Measurements from ENCODE around the gene ZMIZ1. TPM values are rescaled to one million over a fixed set of nuclear protein-coding genes. Genes with fewer than 3 reads are reported as not detected.
A peak's percentile ranks its signal among the peaks of the same experiment; 100 is the strongest.

The ZMIZ1 gene
- total RNA-seq, 1 donor from 2014 or later, result 84.7 TPM

DNA sequence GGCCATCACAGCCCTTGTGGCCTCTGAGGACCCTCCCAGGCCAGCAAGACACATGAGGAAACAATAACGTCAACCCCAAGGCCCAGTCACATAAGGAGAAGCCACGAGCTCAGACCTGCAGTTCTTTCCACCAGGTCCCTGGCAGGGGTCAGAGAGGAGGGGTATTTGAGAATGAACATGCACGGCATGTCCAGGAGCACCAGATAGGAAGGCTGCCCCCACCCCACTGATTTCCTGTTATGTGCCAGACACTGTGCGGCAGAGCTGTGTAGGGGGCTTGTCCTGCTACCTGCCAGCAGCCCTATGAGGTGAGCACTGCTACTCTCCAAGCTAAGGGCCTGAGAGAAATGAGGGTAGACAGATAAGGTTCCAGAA is 40.7 kb upstream of the ZMIZ1 start:
- no peak overlapping the region for H3K27ac ChIP-seq
- ATAC-seq (no peak), DNase-seq (no peak)
- no peaks in the 10 kb centered on the region for H3K4me1 ChIP-seq
- intact Hi-C loops (cut with DNase I), result no loop called here
- TF ChIP-seq, protein P1, sequence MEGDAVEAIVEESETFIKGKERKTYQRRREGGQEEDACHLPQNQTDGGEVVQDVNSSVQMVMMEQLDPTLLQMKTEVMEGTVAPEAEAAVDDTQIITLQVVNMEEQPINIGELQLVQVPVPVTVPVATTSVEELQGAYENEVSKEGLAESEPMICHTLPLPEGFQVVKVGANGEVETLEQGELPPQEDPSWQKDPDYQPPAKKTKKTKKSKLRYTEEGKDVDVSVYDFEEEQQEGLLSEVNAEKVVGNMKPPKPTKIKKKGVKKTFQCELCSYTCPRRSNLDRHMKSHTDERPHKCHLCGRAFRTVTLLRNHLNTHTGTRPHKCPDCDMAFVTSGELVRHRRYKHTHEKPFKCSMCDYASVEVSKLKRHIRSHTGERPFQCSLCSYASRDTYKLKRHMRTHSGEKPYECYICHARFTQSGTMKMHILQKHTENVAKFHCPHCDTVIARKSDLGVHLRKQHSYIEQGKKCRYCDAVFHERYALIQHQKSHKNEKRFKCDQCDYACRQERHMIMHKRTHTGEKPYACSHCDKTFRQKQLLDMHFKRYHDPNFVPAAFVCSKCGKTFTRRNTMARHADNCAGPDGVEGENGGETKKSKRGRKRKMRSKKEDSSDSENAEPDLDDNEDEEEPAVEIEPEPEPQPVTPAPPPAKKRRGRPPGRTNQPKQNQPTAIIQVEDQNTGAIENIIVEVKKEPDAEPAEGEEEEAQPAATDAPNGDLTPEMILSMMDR (IDR thresholded peaks at IDR 0.05), result no peak
- no peaks in the 10 kb centered on the region for H3K36me3 ChIP-seq
- no peaks in the 10 kb centered on the region for H3K27me3 ChIP-seq
- no peak overlapping the region for H3K4me3 ChIP-seq
- no peaks in the 10 kb centered on the region for H3K9me3 ChIP-seq

DNA sequence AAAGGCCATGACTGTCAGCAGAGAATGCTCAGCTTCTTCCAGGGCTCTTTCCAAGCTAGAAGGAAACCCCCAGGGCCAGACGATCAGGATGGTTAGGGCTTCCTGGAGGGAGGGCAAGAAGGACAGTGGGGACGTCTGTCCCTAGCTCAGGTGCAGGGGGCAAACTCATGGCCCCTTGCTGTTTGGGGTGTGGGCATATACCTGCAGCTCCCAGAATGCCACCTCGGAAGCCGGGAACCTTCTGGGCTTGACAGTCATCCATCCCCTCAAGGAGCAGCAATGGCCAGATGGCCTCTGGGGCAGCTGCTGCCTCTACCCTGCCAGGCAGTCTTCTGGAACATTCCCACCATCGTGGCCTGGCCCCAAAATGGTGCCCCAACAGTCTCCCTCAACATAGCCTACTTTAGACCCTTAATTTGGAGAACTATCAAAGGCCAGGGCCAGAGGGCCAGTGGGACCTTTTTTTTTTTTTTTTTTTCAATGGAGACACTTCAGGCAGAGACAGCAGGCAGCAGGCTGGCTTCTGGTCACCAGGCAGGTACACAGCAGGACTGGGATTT is 40.2 kb upstream of the ZMIZ1 start:
- intact Hi-C loops (cut with DNase I), result no loop called here
- no peaks in the 10 kb centered on the region for H3K27me3 ChIP-seq
- no peaks in the 10 kb centered on the region for H3K9me3 ChIP-seq
- TF ChIP-seq, protein P1 (IDR thresholded peaks at IDR 0.05), result no peak
- ATAC-seq (no peak), DNase-seq (peak; percentile 46)
- H3K27ac ChIP-seq, result no peak overlapping the region
- H3K4me3 ChIP-seq, result no peak overlapping the region
- H3K4me1 ChIP-seq, result no peaks in the 10 kb centered on the region
- H3K36me3 ChIP-seq, result no peaks in the 10 kb centered on the region

DNA sequence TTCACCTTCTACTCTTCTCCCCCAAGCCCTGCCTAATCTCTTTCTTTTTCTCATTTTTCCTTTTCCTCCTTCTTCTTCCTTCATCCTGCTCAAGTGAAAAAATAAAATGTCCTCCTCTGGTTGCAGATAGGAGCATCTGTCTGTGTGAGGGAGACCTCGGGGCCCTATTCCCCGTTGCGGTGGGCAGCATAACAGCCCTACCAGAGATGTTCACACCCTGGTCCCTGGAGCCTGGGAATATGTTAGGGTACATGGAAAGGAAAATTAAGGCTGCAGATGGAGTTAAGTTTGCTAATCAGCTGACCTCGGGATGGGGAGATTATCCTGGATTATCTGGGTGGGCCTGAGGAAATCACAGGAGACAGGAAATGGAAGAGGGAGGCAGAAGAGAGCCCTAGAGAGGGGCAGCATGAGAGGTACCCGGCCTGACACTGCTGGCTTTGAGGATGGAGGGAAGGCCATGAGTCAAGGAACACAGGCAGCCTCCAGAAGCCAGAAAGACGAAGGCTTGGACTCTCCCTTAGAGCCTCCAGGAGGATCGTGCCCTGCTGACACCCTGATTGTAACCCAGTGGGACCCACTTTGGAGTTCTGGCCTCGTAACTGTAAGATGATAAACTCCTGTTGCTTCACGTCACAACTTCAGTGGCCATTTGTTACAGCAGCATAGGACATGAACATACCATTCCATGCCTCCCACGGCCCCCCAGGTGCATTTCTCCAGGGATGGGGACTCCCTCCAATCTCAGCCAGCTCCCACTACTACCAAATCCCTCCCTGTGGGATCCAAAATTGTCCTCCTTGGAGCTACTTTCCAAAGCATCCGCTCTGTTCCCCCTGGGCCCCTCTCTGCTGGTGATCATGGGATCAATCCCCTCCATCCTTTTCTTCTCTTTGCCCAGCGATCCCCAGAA is 39.0 kb upstream of the ZMIZ1 start:
- no peak for DNase-seq

DNA sequence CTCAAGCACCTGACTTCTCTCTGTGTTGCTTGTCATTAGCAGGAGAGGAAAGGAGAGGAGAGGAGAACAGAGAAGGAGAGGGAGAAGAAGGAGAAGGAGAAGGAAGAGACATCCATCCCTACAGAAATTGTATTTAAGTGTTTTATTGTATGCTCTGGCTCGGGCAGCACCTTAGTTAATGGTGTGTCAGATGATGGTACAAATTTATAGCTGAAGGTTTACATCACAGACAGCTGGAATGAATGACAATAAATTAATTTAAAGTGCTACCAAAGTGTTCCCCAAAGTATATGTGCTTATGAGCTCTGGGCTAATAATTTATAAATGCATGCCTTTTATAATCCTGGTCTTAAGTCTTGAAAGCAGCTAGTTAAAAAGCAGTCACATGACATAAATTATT is 38.1 kb upstream of the ZMIZ1 start:
- TF ChIP-seq, protein P1 (IDR thresholded peaks at IDR 0.05), result no peak
- Histone ChIP-seq H3K36me3 (no peaks in the 10 kb centered on the region), H3K4me1 (no peaks in the 10 kb centered on the region), H3K9me3 (no peaks in the 10 kb centered on the region), H3K27me3 (no peaks in the 10 kb centered on the region), H3K27ac (no peak overlapping the region), H3K4me3 (no peak overlapping the region)
- no peak for DNase-seq
- intact Hi-C loops (cut with DNase I), result no loop called here
- ATAC-seq, result no peak

More for the DNA sequence above, 39.0 kb upstream of the ZMIZ1 start:
- Histone ChIP-seq H3K4me3 (no peak overlapping the region), H3K27ac (no peak overlapping the region), H3K36me3 (no peaks in the 10 kb centered on the region), H3K4me1 (no peaks in the 10 kb centered on the region), H3K27me3 (no peaks in the 10 kb centered on the region), H3K9me3 (no peaks in the 10 kb centered on the region)
- TF ChIP-seq, protein P1 (IDR thresholded peaks at IDR 0.05), result no peak
- no peak for ATAC-seq
- intact Hi-C loops (cut with DNase I), result no loop called here

DNA sequence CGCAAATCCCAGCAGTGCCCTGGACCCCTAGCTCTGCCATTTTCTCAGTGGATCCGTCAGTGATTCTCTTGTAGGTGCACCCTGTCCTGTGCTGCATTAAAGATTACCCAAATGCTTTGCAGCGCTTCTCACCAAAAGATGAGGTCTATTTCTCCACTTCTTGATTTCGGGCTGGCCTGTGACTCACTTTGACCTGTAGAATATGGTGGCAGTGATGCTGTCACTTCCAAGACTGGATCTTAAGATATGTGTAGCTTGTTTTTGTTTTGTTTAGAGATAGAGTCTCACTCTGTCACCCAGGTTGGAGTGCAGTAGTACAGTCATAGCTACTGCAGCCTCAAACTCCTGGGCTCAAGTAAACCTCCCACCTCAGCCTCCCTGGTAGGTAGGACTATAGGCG is 37.0 kb upstream of the ZMIZ1 start:
- no peak for ATAC-seq
- Histone ChIP-seq H3K4me3 (no peak overlapping the region), H3K4me1 (no peaks in the 10 kb centered on the region), H3K27ac (no peak overlapping the region), H3K9me3 (no peaks in the 10 kb centered on the region), H3K27me3 (no peaks in the 10 kb centered on the region), H3K36me3 (no peaks in the 10 kb centered on the region)
- TF ChIP-seq, protein P1 (IDR thresholded peaks at IDR 0.05), result no peak
- intact Hi-C loops (cut with DNase I), result no loop called here
- no peak for DNase-seq
